Fibroblast of upper back skin (primary cell): Measurements from ENCODE around the gene APBA1.
"Not testable (repeated sequence)": the region's sequence is repeated elsewhere in the genome, so short reads cannot be mapped to it uniquely, and the experiment has no call there.

Source experiments
- DNase-seq: peaks from one replicate; pipeline ENCODE4 v3.0.0-alpha.2; 2013

APBA1 gene

DNA sequence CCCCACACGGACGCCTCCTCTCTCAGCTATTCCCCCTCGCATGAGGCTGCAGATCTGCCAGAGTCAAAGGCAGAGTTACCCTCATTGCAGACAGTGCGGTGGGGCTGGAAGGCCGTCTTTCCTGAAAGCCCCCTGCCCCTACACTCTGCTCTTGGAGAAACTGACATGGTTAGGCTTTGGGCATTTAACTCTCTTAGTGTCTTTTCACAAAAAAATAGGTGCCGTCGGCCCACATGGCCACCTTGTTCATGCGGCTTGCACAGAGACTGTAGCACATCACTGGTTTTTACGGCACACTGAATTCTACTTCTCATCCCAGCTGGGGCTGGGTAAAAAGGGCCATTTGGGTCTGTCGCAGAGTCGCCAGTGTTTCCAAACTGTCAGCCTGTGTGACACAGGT lies 239.5 kb downstream of the APBA1 start:
- no peak for DNase-seq

DNA sequence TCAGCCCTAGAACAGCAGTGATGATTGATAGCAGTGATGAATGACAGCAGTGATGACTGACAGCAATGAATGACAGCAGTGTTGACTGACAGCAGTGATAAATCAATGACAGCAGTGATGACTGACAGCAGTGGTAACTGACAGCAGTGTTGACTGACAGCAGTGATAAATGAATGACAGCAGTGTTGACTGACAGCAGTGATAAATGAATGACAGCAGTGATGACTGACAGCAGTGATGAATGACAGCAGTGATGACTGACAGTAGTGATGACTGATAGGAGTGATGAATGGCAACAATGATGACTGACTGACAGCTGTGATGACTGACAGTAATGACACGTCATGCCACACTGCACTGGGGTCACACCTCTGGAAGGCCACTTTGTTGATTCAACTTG lies 240.4 kb downstream of the APBA1 start:
- DNase-seq: no peak

DNA sequence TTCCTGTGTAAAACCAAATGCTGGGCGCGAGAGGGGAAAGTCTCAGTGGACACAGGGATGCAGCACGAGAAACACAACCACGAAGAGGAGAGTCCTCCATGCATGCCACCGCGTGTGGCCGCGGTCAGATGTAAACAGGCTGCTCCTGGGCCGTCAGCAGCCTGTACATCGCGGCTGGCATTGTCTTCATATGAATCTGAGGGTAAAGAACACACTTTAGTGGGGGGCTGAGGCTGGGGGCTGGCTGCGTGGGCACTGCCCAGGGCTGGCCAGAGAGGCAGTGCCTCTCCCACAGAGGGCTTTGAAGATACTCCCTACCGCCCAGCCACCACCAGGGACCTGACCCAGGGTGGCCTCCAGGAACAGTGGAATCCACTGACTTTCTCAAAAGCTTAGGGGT lies 241.0 kb downstream of the APBA1 start:
- no peak for DNase-seq

DNA sequence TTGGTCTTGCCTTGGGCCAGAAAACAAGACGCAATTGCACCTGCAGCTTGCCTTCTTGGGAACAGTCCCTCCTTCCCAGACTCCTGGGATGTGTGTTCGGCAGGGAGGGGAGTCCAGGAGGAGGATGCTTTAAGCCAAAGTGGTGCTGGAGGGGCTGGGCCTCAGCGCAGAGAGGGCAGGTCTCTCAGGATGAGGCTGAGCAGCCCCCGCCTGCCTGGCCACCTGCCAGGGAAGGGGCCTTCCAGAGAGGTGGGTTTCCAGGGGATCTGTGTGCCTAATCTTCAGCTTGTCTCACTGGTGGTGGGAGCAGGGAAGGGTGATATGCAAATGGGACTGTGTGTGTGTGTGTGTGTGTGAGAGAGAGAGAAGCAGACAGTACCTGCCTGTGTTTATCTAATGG lies 242.0 kb downstream of the APBA1 start:
- DNase-seq: no peak

DNA sequence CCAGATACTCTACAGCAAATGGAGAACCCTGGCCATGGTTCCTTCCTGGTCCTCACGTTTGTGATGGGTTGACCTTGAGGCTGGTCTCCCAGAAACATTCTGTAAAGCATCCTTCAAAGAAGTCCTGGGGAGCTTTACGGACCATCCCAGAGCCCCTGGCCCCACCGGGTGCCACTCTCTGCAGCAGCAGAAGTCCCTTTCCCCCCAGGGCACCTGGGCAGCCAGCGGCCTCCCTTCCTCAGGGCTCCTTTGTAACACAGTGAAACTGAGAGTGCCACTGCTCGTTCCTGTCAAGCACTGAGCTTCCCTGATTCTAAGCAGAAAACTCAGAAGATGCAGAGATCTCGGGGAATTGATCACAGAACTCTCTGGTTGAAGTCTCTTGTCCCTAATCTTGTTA lies 242.9 kb downstream of the APBA1 start:
- no peak for DNase-seq

DNA sequence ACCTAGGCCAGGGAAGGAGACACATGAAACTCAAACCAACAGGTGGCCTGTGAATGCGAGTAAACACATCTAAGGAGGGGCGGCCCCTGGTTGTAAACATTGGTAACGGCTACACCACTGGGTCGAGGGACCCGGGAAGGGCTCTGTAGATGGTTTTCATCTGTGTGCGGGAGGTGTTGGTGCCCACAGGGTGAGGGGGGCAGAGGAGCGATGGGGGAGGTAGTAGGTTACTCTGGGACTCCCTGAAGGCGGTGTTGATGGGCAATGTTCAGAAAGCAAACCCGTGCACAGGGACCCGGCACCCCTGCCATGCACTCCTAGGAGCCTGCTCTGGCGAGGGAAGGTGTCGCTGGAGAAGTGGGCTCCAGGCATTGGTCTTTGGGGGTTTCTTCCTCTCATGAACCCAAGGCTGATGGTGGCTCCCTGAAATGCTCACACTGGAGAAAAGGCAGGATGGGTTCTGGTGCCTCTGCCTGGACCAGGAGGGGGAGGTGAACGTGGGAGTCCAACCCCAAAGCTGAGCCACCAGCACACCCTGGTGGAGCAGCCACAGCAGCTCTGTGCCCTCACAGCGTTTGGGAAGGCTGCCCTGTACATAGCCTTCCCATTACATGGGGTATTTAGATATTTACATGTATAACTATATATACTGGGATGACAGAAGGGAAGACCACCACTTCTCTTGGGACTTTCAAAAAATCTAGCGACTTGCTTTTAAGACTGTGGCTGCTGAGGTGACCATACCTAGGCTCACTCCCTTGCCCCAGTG lies 244.0 kb downstream of the APBA1 start:
- DNase-seq: no peak

DNA sequence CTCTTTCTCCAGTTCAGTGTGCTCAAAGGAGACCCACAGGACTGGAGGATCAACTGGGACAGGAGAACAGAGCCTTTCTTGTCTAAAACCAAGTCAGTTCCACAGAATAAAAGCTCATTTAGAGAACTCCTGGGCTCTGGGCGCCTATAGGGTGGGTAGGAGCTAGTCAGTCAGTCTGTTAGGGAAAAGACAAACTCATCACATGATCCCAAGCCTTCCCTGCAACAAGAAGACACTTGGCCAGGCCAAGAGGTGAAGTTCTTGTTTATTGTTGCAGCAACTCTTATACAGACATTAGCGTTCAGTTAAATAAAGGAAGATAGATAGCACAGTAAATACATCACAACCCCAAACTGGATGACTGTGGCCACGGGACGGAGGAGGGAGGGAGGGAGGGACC lies 244.9 kb downstream of the APBA1 start:
- DNase-seq: no peak

DNA sequence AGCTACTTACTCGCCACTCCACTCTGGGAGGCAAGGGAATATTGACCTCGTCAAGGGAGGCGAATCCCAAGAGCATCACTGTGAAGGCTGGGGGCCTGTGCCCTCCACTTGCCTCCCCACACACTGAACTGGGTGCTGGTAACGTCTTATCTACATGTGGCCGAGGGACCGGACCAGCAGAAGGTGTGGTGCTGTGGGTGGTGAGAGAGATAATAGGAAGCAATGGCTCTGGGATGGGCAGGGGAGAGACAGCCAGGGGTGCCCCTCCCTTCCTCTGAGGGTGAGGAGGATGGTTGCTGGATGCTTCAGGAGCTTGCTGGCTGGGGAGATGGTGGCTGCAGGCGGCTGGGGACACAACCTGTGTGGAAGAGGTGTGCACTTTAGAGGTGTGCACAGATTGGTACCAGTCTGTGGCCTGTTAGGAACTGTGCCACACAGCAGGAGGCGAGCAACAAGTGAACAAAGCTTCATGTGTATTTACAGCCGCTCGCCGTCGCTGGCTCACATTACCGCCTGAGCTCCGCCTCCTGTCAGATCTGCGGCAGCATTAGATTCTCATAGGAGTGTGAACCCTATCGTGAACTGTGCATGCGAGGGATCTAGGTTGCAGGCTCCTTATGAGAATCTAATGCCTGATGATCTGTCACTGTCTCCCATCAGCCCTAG lies 246.9 kb downstream of the APBA1 start:
- no peak for DNase-seq

DNA sequence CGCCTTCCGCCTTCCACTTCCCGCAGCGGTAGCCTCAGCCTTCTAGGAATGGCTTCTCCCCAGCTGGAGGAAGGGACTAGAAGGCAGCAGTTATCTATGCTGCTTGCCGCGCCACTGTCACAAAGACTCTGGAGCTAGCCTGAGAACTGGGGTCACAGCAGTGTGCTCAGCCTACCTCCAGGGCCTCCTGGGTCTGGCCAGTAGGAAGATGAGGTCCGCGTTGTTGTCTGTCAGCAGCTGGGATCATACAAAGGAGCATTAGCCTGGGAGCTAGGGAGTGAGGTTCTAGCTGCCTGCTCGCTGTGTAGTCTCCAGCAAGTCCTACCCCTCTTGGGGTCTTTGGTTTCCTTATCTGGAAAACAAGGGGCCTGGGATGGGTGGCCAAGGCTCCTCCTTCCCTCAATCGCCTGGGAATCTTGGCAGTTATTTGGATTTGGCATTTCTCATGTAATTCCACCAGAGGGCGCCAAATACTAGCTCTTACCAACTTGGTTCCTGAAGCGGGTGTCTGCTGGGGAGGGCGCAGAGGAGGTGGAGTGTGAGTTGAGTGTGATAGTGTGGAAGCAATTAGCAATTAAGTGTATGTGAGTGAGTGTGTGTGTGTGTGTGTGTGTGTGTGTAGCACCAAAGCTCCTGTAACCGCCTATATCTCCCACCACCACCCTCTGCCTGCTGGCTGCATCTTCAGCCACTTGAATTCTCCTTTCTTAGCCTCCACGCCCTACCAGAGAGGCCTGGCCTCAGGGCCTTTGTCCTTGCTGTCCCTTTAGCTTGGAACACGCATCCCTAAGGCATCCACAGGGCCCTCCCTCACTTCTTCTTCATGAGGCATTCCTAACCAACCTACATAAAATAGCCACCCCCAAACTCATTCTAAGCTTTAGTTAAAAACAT lies 250.0 kb downstream of the APBA1 start:
- DNase-seq: peak; percentile 61

DNA sequence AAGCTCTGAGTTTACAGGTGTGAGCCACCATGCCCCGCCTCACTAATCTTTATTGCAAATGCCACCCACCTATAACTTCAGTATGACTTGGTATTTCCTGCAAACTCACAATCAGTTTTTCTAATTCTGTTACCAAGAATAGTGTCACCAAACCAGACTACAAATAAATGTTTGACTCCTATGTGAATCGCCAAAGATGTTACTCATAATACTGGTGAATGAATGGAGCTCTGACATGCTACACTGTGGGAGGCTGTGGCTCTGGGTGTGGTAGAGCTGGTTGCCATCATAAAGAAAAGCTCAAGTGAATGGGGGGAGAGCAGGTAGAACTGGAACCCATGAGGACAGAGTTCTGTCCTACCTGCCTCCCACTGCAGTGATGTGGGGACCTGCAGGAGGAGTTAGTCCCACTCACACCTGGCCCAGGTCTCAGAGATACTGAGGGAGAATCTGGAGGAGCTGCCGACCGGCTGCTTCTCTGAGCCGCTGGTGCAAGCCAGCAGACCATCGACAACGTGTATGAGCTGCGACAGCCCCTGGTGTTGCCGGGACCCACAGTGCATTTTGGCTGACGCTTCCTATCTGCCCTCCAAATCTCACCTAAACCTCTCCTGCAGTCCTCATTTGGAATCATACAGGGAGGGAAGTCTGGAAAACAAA lies 251.4 kb downstream of the APBA1 start:
- DNase-seq: no peak

DNA sequence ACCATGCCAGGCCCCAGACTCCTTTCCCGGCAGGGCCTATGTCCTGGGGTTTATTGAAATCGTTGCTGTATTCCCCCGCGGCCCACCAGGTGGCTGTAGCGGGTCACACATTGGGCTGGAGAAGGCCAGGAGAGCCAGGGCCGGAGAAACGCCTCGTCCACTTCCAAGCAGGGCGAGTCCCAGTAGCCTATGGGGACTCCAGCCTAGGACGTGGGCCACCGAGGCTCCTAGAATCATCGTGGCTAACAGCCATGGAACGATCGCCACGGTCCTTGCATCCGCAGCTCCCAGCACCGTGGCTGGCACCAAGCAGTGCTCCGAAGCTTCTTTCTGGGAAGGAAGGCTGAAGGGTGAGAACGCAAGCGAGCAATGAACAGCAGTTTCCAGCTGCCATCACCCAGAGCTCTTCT lies 259.4 kb downstream of the APBA1 start:
- peak; percentile 58 for DNase-seq

DNA sequence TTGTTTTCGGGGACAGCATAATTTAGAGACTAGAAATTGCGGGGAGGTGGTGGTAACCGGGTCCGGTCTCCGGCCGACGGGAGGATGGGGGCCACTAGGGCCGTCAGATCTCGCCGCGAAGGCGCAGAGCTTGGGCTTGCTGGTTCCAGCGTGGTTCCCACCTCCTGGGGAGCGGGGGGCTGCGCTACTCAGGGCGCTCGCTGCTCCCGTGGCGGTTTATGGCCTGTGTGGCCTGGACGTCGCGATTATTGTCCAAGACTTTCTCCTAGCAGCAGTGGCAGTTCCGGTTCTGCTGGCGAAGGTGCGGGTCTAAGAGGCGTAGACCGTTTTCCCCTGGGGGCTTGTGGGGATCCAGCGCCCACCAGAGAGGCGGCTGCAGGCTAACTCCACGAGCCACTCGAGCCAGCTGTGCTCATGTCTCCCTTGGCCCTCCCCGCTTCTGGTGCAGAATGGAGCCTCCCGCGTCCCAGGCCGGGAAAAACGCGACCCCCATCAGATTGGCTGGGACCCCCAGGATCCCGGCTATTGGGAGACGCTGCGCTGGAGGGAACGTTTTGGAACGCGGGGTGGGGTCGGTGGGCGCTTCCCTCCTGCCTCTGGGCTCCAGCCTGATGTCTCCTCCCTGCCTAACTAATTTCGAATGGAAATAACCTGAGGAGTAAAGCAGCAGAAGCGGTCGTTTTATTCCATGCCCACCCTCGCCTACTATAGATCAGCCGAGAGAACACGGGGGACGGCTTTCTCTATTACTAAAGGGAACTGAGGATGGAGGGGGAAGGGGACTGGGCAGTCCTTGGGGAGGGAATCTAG lies 260.0 kb downstream of the APBA1 start:
- DNase-seq: no peak

DNA sequence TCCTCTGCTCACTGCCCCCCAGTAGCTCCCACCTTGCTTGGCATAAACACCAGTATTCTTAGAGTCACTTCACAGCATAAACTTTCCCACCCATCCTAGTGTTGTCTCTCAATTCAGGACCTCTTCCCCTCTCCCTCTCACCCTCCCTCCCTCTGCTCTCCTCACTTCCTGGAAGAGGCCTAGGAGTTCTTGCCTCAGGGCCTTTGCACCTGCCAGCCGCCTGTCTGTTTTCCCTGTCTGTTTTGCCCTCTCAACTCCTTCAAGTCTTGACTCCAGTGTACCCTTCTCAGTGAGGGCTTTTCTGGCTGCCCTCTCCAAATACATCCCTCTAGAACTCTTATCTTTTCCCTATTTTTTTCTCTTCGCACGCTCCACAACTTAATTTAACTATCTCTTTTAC lies 260.9 kb downstream of the APBA1 start:
- no peak for DNase-seq

DNA sequence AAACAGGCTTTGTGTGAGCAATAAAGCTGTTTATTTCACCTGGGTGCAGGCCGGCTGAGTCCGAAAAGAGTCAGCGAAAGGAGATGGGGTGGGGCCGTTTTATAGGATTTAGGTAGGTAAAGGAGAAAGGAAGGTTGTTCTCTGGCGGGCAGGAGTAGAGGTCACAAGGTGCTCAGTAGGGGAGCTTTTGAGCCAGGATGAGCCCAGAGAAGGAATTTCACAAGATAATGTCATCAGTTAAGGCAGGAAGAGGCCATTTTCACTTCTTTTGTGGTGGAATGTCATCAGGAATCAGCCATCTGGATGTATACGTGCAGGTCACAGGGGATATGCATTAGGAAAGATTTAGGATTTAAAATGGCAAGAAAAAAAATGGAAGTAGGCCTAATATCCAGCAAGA lies 262.2 kb downstream of the APBA1 start:
- DNase-seq: not testable (repeated sequence)

DNA sequence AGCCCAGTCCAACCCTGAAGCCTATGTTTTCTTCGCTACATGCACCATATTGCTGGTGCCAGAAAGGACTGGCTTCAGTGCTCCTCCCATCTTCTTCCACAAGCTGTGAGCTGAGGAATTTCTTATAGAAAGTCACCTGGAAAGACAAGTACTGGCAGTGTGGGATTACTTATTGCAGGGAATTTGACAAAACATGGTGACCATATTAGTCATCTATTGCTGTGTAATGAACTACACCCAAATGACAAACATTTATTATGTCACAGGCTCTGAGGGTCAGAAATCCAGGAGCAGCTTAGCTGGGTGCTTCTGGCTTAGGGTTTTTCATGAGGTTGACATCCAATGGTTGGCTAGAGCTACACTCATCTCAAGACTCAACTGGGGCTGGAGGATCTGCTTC lies 271.7 kb downstream of the APBA1 start:
- DNase-seq: no peak

DNA sequence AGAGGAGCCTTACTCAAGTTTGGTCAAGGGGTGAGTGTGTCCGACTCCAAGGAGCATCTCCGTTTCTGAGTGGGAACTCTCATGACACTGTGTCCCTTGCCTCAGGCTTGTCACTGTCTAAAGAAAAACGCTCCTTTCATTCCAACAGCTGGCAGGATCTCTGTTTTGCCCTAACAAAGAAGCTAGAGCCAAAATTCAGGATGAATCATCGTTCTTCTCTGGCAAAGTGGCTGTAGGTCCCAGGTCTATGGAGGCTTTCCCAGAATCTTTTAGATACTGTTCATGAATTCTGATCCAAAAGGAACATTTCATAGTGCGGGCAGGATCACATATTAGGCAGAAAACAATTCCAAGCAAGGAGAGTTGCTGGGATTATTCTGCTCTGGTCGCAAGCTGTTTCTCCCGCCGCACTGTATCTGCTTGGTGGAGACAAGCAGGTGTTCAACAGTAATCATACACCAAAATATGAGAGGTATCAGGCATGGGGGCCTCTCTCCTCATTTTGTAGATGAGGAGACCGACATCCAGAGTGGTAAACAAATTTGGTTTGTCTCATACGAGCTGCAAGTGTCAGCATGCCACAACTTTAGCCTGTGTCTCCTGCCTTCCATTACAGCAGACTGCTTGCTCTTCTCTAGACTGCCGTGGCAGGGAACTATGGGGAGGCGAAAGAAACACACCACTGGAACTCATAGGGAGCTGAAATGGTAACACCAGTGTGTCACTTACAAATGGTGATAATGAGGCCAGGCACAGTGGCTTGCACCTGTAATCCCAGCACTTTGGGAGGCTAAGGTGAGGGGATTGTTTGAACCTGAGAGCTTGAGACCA lies 274.6 kb downstream of the APBA1 start:
- DNase-seq: no peak

DNA sequence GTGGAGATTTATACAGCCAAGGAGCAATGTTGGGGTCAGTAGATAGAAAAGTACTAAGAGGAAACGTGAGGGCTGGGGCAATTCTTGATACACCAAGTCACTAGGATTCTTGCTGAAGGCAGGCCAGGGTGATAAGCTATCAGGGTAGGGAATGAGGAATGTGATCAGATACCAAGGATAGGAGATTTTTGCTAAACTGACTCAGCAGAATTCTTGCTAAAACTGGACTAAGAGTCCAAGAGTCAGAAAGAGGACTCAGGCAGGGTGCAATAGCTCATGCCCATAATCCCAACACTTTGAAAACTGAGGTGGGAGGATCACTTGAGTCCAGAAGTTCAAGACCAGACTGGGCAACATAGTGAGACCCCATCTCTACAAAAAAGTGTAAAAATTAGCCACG lies 275.4 kb downstream of the APBA1 start:
- DNase-seq: no peak

DNA sequence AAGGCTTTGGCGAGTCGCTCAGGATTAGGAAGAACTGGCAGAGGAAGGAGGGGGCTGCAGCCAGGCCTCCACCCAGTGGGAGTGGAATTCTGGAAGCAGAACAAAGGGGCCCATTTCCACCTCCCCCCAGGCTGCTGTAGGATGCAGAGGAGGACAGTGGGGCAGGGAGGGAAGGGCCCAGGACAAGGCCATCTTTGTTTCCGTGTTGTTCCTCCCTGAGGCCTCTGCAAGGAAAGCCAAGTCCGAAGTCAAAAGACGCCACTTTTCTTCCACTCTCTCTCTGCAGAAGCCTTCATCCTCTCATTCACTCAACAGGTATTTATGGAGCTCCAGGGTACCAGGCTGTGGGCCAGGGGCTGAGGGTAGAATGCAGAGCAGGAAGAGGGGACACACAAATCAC lies 276.5 kb downstream of the APBA1 start:
- no peak for DNase-seq

DNA sequence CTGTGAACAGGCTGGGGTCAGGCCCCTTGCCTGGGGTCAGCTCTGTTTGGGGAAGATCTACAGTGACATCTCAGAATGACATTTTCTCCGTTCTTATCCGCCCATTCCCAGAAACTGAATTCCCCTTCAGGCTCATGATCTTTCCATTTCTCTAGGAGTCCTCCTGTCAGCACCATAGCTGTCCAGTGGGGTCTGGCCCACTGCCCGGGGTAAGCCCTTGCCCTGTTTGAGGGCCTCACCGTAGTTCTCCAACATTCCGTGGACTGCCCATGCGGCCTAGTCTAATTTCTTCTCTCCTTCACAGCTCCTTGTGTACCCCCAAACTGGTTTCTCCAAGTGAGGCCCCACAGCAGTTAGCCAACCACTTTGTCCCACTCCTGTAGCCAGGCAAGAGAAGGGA lies 278.7 kb downstream of the APBA1 start:
- no peak for DNase-seq

DNA sequence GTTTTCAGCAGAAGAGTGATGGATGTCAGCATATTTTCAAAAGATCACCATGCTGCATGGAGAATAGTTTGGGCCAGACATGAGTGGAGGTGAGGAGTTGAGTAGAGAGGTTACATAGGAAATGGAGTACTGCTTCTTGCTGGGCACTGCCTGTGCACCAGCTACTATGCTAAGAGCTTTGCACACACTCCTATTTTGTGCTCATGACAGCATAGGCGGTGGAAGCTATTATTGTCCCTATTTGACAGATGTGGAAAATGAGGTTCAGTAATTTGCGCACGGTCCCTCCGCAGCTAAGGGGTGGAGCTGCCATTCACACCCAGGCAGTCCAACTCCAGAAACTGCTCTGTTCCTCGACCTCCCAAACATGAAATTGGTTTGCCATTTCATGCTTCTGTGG lies 279.3 kb downstream of the APBA1 start:
- DNase-seq: no peak

DNA sequence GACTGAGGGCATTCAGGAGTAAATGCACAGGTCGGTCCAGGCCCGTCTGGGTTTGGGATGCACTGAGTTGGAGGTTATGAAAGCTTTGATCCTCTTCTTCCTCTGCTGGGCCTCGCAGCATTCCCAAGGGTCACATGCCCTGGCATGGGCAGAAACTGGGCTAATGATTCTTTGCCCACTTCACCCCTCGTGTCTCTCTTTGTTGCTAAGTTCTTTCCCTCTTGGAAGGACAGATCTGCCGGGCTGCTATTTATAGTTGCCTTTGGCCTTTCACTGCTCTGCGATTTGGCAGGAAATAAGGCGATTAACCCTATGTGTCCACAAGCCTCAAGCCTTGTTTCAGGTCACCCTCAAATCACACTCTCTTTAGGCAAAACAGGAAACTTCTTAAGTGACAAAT lies 280.2 kb downstream of the APBA1 start:
- no peak for DNase-seq
